ENCODE data around the gene PHOSPHO2. TPM values are rescaled to one million over a fixed set of nuclear protein-coding genes. Genes with fewer than 3 reads are reported as not detected.

PHOSPHO2 gene
- total RNA-seq, 3 donors from 2014 or later (not counting 1 experiment from before 2014, with no cell fraction given) = 3.6 to 9.5 (median 5.8) TPM

DNA sequence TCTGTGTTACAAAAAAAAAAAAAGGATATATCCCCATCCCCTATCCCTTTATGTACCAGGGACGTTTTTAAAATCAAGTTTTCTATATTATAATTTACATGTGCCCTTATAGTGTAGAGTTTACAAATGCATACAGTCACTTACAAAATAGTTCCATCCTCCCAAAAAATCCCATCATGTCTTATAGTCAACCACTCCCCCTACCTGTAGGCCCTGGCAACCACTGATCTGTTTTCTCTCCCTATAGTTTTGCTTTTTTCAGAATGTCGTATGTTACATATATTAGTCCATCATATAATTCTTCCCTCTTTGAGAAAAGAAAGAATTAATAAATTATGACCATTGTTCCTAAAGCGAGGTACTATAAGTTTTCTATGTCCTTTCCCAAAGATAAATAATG lies 17.9 kb upstream of the PHOSPHO2 start:
- H3K4me3 Mint-ChIP-seq = no peak overlapping the region
- H3K27ac Mint-ChIP-seq = no peak overlapping the region
- H3K9me3 ChIP-seq (ENCODE audit: control insufficient read depth, insufficient read depth, low read length) = no peaks in the 10 kb centered on the region
- no peaks in the 10 kb centered on the region for H3K36me3 Mint-ChIP-seq
- no peaks in the 10 kb centered on the region for H3K9me3 Mint-ChIP-seq
- H3K4me1 ChIP-seq (ENCODE audit: control insufficient read depth, insufficient read depth, low read length) = no peaks in the 10 kb centered on the region
- DNase-seq (no peak), ATAC-seq (no peak)
- no peak overlapping the region for H3K27ac ChIP-seq (ENCODE audit: low read length)
- H3K36me3 ChIP-seq (ENCODE audit: control insufficient read depth, insufficient read depth, low read length) = no peaks in the 10 kb centered on the region
- no CpG with 5 or more reads among the region's 3 CpGs for WGBS (ENCODE audit: insufficient coverage)
- no peaks in the 10 kb centered on the region for H3K27me3 ChIP-seq (ENCODE audit: control insufficient read depth, insufficient read depth, low read length)
- H3K4me3 ChIP-seq (ENCODE audit: low read length) = no peak overlapping the region
- no peaks in the 10 kb centered on the region for H3K4me1 Mint-ChIP-seq
- TF ChIP-seq, protein P1, sequence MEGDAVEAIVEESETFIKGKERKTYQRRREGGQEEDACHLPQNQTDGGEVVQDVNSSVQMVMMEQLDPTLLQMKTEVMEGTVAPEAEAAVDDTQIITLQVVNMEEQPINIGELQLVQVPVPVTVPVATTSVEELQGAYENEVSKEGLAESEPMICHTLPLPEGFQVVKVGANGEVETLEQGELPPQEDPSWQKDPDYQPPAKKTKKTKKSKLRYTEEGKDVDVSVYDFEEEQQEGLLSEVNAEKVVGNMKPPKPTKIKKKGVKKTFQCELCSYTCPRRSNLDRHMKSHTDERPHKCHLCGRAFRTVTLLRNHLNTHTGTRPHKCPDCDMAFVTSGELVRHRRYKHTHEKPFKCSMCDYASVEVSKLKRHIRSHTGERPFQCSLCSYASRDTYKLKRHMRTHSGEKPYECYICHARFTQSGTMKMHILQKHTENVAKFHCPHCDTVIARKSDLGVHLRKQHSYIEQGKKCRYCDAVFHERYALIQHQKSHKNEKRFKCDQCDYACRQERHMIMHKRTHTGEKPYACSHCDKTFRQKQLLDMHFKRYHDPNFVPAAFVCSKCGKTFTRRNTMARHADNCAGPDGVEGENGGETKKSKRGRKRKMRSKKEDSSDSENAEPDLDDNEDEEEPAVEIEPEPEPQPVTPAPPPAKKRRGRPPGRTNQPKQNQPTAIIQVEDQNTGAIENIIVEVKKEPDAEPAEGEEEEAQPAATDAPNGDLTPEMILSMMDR (IDR thresholded peaks at IDR 0.05) = no peak
- H3K27me3 Mint-ChIP-seq (ENCODE audit: low read depth in 2 of 2) = peaks cover 15 to 29% of the 10 kb centered on the region in 2 donors
- intact Hi-C loops (cut with micrococcal nuclease) = no loop called here

DNA sequence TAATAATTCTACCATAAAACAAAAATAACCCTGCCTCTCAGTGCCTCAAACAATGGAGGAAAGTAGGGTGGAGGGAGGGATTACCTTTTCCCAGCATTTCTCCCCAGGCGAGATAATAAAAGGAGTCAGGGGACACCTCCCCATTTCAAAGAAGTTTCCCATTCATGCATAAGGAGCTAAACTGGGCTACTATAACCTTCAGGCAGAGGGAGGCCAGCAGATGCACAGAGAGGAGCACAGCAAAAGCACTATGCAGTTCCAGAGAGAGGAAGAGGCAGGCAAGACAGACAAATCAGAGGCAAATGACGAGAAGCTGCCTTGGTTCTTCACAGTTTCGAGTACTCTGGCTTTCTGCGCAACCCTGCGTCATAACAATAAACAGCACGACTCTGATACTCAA lies 17.4 kb upstream of the PHOSPHO2 start:
- Mint-ChIP-seq H3K4me3 (no peak overlapping the region), H3K36me3 (no peaks in the 10 kb centered on the region), H3K4me1 (no peaks in the 10 kb centered on the region), H3K9me3 (no peaks in the 10 kb centered on the region), H3K27me3 (ENCODE audit: low read depth in 2 of 2) (peaks cover 15 to 29% of the 10 kb centered on the region in 2 donors), H3K27ac (no peak overlapping the region)
- no peak for ATAC-seq
- no peaks in the 10 kb centered on the region for H3K4me1 ChIP-seq (ENCODE audit: control insufficient read depth, insufficient read depth, low read length)
- 98% methylated on average over 6 of the region's 6 CpGs for WGBS (ENCODE audit: insufficient coverage)
- intact Hi-C loops (cut with micrococcal nuclease) = no loop called here
- no peak for DNase-seq
- H3K4me3 ChIP-seq (ENCODE audit: low read length) = no peak overlapping the region
- no peaks in the 10 kb centered on the region for H3K9me3 ChIP-seq (ENCODE audit: control insufficient read depth, insufficient read depth, low read length)
- no peak overlapping the region for H3K27ac ChIP-seq (ENCODE audit: low read length)
- no peaks in the 10 kb centered on the region for H3K27me3 ChIP-seq (ENCODE audit: control insufficient read depth, insufficient read depth, low read length)
- no peaks in the 10 kb centered on the region for H3K36me3 ChIP-seq (ENCODE audit: control insufficient read depth, insufficient read depth, low read length)
- TF ChIP-seq, protein P1 (IDR thresholded peaks at IDR 0.05) = no peak

DNA sequence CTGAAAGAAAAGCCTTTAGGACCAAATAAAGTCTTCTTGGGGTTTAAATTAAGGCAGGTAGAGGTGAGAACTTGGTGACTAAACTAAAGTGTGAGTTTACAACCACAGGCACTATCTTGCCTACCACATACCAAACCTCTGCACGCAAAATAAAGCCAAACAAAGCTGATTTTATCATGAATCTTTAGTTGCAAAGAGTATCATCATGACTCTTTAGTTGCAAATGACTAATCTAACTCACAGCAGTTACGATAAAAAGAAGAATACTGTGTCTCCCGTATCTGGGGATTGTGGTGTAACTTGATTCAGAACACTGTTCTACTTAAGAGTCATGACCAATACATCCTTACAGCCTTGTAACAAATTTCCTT lies 11.2 kb upstream of the PHOSPHO2 start:
- Histone ChIP-seq H3K27me3 (ENCODE audit: control insufficient read depth, insufficient read depth, low read length) (no peaks in the 10 kb centered on the region), H3K4me1 (ENCODE audit: control insufficient read depth, insufficient read depth, low read length) (peaks cover 12% of the 10 kb centered on the region), H3K4me3 (ENCODE audit: low read length) (no peak overlapping the region), H3K27ac (ENCODE audit: low read length) (peak overlapping the region; percentile 77), H3K9me3 (ENCODE audit: control insufficient read depth, insufficient read depth, low read length) (no peaks in the 10 kb centered on the region), H3K36me3 (ENCODE audit: control insufficient read depth, insufficient read depth, low read length) (no peaks in the 10 kb centered on the region)
- intact Hi-C loops (cut with micrococcal nuclease) = no loop called here
- Mint-ChIP-seq H3K9me3 (no peaks in the 10 kb centered on the region), H3K27ac (peak overlapping the region; percentile 5 to 76), H3K4me3 (no peak overlapping the region), H3K4me1 (peaks cover 13 to 25% of the 10 kb centered on the region in 2 donors), H3K36me3 (no peaks in the 10 kb centered on the region), H3K27me3 (ENCODE audit: low read depth in 2 of 2) (peaks cover 2 to 6% of the 10 kb centered on the region in 2 donors)
- TF ChIP-seq, protein P1 (IDR thresholded peaks at IDR 0.05) = no peak
- WGBS (ENCODE audit: insufficient coverage) = 18% methylated on average over 1 of the region's 3 CpGs
- DNase-seq = peak in 1 of 2 donors; percentile 65
- peak; percentile 53 to 76 (median 59) for ATAC-seq

DNA sequence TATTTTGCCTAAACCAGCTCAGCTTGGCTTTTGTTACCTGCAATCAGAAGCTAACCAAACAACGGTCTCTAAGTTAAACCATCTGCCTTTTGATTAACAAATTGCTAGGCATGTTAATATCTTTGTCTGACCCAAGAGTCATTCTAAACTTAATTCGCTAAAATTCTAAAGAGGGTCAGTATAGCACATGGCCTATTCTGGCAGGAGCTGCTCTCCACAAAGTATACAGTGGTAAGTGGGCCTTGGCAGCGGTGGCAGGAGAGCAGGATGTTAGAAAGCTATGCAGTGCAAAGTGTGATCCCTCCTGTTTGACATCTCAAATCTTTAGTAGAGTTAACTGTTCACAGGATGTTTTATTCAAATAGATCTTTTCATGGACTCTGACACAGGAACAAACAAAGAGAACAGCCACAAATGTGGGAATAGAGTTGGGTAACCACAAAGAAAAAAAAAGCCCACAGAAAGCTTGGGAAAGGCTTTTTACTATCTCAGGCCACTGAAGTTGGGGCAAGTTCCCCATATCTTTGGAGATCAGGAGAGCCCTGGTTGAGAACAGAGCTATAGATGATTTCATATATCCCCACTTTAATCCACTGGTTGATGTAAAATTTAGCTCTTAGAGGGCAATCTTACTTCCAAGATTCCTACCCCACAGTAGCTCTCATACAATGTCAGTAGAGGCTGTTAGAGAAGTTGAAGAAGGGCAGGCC lies 10.7 kb upstream of the PHOSPHO2 start:
- peak overlapping the region; percentile 77 for H3K27ac ChIP-seq (ENCODE audit: low read length)
- H3K27me3 ChIP-seq (ENCODE audit: control insufficient read depth, insufficient read depth, low read length) = no peaks in the 10 kb centered on the region
- Mint-ChIP-seq H3K27me3 (ENCODE audit: low read depth in 2 of 2) (peaks cover 4 to 8% of the 10 kb centered on the region in 2 donors), H3K4me3 (peak overlapping the region; percentile 13), H3K27ac (peak overlapping the region; percentile 5 to 76), H3K4me1 (peaks cover 13 to 25% of the 10 kb centered on the region in 2 donors), H3K36me3 (no peaks in the 10 kb centered on the region), H3K9me3 (no peaks in the 10 kb centered on the region)
- H3K9me3 ChIP-seq (ENCODE audit: control insufficient read depth, insufficient read depth, low read length) = no peaks in the 10 kb centered on the region
- WGBS (ENCODE audit: insufficient coverage) = 53% methylated on average over 3 of the region's 3 CpGs
- H3K4me3 ChIP-seq (ENCODE audit: low read length) = no peak overlapping the region
- no peaks in the 10 kb centered on the region for H3K36me3 ChIP-seq (ENCODE audit: control insufficient read depth, insufficient read depth, low read length)
- intact Hi-C loops (cut with micrococcal nuclease) = no loop called here
- H3K4me1 ChIP-seq (ENCODE audit: control insufficient read depth, insufficient read depth, low read length) = peaks cover 12% of the 10 kb centered on the region
- DNase-seq = peak in 1 of 2 donors; percentile 23
- peak; percentile 37 to 62 (median 46) for ATAC-seq
- TF ChIP-seq, protein P1 (IDR thresholded peaks at IDR 0.05) = no peak

All from natural killer cell (primary cell).